Thoracic aorta (tissue), 2 donors: ENCODE data around the gene VANGL2. TPM values are rescaled to one million over a fixed set of nuclear protein-coding genes. Genes with fewer than 3 reads are reported as not detected.
A peak's percentile ranks its signal among the peaks of the same experiment; 100 is the strongest.
"Not testable (repeated sequence)": the region's sequence is repeated elsewhere in the genome, so short reads cannot be mapped to it uniquely, and the experiment has no call there.

Source experiments
- ATAC-seq: fragments of 150-250 bp; one replicate; pipeline ENCODE4 v1.8.0; 2017; ENCODE audit warnings: low read depth; ENCODE audit not compliant: insufficient number of reproducible peaks, low FRiP score
- DNase-seq: peaks from one replicate; pipeline ENCODE4 v3.0.0-alpha.2; 2020; ENCODE audit warnings: low spot score
- H3K27ac ChIP-seq, 2 donors: fragments of 200-600 bp; sonication (generic); 1 replicate in 1 of 2; 2 replicates in 1 of 2; pipeline ENCODE4 v1.5.1; 2016; ENCODE audit warnings: mild to moderate bottlenecking in 2 of 2, moderate library complexity in 2 of 2
- H3K27me3 ChIP-seq: fragments of 200-600 bp; sonication (generic); replicated peaks from 2 replicates; pipeline ENCODE4 v1.6.0; 2016; ENCODE audit warnings: mild to moderate bottlenecking; ENCODE audit not compliant: insufficient read depth
- H3K36me3 ChIP-seq: fragments of 200-600 bp; sonication (generic); one replicate; pipeline ENCODE4 v1.5.1; 2016
- H3K4me1 ChIP-seq, 2 donors: fragments of 200-600 bp; sonication (generic); 1 replicate in 1 of 2; 2 replicates in 1 of 2; pipeline versions ENCODE4 v1.5.1 to v1.6.0; 2016; ENCODE audit warnings: low read depth in 2 of 2, mild to moderate bottlenecking in 1 of 2; ENCODE audit not compliant: control insufficient read depth in 1 of 2
- H3K4me3 ChIP-seq: fragments of 200-600 bp; sonication (generic); 2 replicates; pipeline ENCODE4 v1.5.1; 2016; ENCODE audit warnings: mild to moderate bottlenecking
- H3K9me3 ChIP-seq: fragments of 200-600 bp; sonication (generic); 2 replicates; pipeline ENCODE4 v1.5.1; 2016
- CTCF ChIP-seq: fragments of 200-600 bp; sonication (generic); IDR thresholded peaks from one replicate; pipeline ENCODE4 v1.5.1; 2019; ENCODE audit warnings: antibody characterized with exemption
- total RNA-seq, 2 donors: library from RNA; depleted of rRNA; stranded (reverse); fragments of >200 nt; gene quantifications; one replicate each; pipeline versions ENCODE4 v1.1.0 to v1.2.3, GENCODE V29; 2016

VANGL2 gene
- total RNA-seq, 2 donors from 2014 or later: 0.27 to 1.3 TPM

- H3K4me3 ChIP-seq: peak overlapping the region; percentile 14
- no peak overlapping the region for H3K27ac ChIP-seq
- no peaks in the 10 kb centered on the region for H3K36me3 ChIP-seq
- H3K4me1 ChIP-seq: peaks cover 0 to 7% of the 10 kb centered on the region in 2 donors
- H3K27me3 ChIP-seq: no peaks in the 10 kb centered on the region
- no peak for TF ChIP-seq CTCF
- ATAC-seq (no peak), DNase-seq (no peak)
- H3K9me3 ChIP-seq: no peaks in the 10 kb centered on the region
Observed at GRCh38 chr1:160375788-160376524, 24.4 kb upstream of the VANGL2 start.

DNA sequence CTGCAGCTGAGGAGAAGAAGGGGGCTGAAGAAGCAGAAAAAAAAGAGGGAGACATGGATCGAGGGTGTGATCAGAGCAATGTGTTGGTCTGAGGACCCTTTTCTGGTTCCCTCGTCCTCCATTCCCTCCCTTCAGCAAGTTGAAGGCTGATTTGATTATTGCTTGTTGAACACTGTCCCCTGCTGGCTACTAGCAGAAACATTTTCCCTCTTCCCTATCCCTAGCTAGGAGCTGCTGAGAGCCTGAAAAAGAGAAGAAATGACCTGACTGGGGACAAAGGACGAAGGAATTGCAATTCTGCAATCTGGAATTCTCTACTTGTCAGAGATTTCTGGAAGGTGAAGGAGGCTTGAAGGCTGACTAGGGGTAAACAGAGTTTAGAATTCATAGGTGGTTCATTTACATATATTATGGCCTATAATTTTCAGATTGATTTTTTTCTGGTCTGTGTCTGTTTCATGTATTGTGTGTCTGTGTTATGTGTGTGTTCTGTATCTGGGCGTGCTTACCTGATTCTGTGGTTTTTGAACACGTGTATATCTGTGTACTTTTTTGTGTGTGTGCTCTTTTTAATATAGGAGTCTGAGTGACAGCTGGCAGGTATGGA is 23.7 kb upstream of the VANGL2 start:
- peak; percentile 69 for TF ChIP-seq CTCF
- Histone ChIP-seq H3K4me3 (no peak overlapping the region), H3K4me1 (peaks cover 0 to 7% of the 10 kb centered on the region in 2 donors), H3K36me3 (no peaks in the 10 kb centered on the region), H3K9me3 (no peaks in the 10 kb centered on the region), H3K27me3 (no peaks in the 10 kb centered on the region), H3K27ac (no peak overlapping the region)
- ATAC-seq (no peak), DNase-seq (no peak)

DNA sequence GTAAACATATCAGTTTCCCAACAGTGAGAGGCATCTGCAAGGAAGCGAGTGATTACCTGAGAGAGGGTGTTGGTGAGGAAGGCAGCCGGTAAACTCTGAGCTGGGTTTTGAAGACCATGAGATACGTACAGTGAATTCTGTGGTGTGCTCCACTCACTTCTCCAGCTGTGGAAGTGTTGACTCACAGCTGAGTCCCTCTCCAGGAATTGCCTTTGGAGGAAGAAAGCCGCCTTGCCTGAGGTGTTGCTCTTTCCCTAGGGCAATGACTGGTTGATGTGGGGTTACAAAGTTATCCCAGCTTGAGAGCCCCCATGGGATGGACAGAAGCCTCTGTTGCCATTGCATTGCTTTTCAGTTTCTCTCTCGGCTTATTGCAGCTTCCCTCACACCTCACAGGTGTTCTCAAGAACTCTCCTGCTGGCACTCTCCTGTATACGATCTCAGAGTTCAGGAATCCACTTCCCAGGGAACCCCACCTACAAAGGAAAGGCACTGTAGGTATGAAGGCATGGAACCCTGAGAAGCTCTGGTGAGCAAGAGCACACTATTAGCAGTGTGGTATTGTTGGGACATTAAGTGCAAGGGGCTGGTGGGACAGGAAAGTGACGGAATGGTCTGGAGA is 22.7 kb upstream of the VANGL2 start:
- H3K27ac ChIP-seq: no peak overlapping the region
- H3K27me3 ChIP-seq: no peaks in the 10 kb centered on the region
- TF ChIP-seq CTCF: no peak
- H3K9me3 ChIP-seq: no peaks in the 10 kb centered on the region
- H3K36me3 ChIP-seq: no peaks in the 10 kb centered on the region
- no peak for DNase-seq
- peaks cover 0 to 7% of the 10 kb centered on the region in 2 donors for H3K4me1 ChIP-seq
- no peak overlapping the region for H3K4me3 ChIP-seq
- ATAC-seq: no peak

DNA sequence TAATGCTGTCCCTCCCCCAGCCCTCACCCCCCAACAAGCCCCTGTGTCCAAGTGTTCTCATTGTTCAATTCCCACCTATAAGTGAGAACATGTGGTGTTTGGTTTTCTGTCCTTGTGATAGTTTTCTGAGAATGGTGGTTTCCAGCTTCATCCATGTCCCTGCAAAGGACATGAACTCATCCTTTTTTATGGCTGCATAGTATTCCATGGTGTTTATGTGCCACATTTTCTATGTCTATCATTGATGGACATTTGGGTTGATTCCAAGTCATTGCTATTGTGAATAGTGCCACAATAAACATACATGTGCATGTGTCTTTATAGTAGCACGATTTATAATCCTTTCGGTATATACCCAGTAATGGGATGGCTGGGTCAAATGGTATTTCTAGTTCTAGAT is 15.6 kb upstream of the VANGL2 start:
- ATAC-seq, H3K27me3 ChIP-seq, H3K27ac ChIP-seq, DNase-seq, H3K9me3 ChIP-seq, H3K4me3 ChIP-seq, H3K36me3 ChIP-seq, H3K4me1 ChIP-seq: not testable (repeated sequence)

GRCh38 chr1:160388406-160388805 is 12.0 kb upstream of the VANGL2 start:
- H3K4me1 ChIP-seq, ATAC-seq: not testable (repeated sequence)

DNA sequence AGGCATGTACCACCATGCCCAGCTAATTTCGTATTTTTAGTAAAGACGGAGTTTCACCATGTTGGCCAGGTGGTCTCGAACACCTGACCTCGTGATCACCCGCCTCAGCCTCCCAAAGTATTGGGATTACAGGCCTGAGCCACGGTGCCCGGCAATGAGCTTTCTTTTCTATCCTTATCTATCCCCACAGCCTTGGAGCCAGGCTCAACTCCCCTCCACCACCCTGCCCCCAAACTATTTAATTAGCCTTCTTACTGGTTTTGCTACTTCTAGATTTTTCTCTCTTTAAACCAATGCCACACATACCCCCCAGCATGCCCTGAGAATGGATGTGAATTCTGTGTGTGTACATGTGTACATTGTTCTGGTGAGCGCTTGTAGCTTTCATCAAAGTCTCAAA is 5.7 kb upstream of the VANGL2 start:
- Histone ChIP-seq H3K9me3 (no peaks in the 10 kb centered on the region), H3K4me3 (no peak overlapping the region), H3K4me1 (no peaks in the 10 kb centered on the region), H3K27me3 (peaks cover 6% of the 10 kb centered on the region), H3K36me3 (no peaks in the 10 kb centered on the region), H3K27ac (no peak overlapping the region)
- no peak for TF ChIP-seq CTCF
- no peak for DNase-seq
- no peak for ATAC-seq

More at GRCh38 chr1:160388406-160388805, 12.0 kb upstream of the VANGL2 start:
- not testable (repeated sequence) for DNase-seq, H3K4me3 ChIP-seq, H3K27me3 ChIP-seq, H3K9me3 ChIP-seq, H3K36me3 ChIP-seq, H3K27ac ChIP-seq
